ENCODE measurements around the gene WNT9A.

The WNT9A gene

DNA sequence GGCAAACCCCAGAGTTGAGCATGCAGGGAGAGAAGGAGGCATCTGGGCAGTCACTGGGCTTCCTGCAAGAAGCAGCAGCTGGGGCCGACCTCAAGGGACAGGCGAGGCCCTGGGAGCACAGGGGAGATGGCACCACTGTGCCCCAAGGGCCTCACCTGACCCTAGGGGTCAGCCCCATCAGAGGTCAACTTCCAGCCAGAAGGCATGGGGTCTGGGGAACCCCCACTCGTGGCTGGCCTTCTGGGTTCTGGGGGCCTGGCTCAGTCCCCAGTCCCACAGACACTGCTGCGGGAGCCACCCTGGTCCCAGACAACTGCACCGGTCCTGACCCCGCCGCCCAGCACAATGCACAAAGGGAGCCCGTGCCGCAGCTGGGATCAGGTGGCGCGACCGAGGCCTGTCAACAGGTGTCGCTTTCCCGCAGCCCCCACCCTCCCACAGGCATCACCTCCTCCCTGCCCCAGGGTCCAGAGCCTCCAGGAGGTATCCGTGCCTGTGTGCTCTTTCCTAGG lies 6.2 kb downstream of the WNT9A start:
- DNase-seq (ENCODE audit: low read depth in 2 of 2), result no peak

DNA sequence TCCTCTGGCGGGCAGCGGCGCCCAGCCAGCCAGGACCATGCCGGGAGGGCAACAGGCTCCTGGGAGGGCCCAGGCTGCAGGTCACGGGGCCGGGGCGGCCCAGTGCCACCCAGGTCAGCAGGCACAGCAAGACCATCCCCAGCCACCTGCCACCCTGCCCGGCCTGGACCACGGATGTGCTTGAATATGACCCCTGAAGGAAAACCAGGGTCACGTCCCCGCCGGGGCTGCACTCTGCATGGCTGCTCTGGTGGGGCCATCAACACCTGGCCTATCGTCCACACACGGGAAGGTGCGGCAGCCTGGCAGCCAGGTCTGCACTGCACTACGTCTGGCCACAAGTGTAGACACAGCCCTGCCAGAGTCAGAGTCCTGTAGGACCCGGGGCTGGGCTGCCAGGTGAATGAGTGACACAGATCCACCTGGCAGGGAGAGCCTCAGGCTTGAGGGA lies 6.9 kb downstream of the WNT9A start:
- no peak for DNase-seq (ENCODE audit: low read depth in 2 of 2)

DNA sequence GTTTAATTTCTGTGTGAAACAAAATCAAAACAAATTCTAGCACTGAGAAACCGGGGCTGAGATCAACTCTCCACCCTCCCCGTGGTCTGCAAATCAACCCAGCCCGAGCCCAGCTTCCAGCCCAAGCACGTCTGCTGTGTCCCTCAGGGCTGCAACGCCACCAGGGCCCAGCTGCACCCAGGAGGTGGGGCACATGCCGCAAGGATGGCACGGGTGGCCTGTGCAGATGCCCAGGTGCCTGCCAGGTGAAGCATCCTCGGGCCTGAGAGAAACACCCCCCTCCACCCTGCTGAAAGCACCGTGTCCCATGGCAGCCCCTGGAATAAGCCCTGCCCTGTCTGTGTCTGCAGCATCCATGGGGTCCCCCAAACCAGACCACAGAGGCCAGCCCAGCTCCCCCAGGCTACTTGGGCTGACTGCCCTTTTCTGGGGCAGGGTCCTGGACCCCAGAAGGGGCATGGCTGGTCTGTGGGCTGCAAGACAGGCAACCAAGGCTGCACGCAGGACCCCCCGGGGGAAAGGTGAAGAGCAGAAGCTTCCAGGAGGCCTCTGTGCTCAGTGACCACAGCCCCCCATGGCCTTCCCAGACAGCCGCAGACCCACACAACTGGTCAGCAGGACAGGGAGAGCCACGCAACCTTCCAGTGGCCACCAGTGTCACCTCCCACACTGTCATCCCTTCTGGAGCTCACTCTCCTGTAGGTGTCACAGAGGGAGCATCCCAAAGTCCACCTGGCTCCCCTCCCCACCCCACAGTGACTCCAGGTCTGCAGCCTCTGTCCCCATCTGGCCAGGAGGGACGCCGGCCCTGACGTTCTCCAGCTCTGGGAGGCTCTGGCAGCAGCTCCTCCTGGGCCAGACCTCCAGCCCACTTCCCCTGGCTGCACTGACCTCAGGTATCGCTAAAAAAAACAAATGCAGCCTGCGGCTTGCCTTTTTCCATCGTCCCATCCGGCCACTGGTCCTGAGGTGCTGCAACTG lies 7.7 kb downstream of the WNT9A start:
- no peak for DNase-seq (ENCODE audit: low read depth in 2 of 2)

DNA sequence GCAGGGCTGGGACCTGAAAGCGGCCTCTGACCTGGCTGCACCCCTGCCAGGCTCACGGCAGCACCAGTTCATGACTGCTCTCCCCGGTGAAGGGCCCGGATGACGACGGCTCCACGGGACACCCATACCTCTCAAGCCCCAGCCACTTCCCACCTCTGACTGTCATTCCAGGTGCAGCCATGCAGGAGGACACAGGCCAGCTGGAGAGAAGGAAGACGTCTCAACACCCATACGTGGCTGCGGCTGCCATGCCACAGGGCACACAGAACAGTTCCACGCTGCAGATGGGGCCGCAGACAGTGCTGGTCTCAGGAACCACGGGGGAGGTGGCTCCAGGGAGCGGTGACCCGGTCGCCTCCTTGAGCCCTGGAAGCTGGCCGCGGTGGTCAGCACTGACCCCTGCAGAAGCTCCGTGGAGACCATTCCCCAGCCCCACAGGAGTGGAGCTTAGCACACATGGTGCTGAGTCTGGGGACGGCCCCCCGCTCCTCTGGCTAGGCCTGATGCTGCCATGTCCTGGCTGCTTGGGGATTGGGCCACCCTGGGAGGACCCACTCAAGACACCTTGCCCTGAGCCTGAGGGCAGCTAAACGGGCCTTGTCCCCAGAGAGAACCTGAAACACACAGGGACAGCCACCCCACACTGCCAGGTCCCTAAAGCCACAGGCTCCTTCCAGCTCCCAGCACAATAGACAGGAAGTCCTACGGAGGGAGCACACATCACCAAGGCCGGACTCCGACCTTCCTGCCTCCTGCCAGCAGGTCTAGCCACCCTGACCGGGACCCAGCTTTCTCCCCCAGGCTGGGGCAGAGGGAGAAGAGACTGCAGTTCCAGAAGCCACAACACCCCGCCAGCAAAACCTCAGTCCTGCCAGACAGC lies 8.6 kb downstream of the WNT9A start:
- DNase-seq (ENCODE audit: low read depth in 2 of 2), result no peak

DNA sequence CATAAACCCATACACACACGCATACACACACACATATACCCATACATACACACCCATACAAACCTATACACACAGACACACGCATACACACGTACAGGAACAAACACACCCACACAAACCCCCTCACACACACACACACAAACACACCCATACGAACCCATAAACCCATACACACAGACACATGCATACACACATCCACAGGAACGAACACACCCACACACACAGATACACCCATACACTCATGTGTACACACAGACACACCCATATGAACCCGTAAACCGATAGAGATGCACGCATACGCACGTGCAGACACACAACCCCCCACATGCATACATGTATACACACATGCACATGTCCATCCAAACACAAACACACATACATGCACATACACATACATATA lies 9.5 kb downstream of the WNT9A start:
- no peak for DNase-seq (ENCODE audit: low read depth in 2 of 2)

DNA sequence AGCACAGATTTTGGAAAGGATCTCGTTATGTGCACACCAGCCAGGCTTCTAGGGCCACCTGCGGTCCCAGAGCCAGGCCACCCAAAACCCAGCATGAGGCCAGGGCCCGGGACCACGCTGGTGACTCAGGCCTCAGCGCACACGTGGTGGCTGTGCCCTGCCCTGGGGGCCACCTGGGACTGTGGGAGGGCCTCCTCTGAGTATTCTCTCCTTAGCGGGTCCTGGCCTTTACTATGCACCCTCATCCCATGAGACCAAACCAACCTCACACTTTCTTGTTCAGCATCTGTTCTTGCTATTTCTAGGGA lies 9.9 kb downstream of the WNT9A start:
- DNase-seq (ENCODE audit: low read depth in 2 of 2), result no peak

DNA sequence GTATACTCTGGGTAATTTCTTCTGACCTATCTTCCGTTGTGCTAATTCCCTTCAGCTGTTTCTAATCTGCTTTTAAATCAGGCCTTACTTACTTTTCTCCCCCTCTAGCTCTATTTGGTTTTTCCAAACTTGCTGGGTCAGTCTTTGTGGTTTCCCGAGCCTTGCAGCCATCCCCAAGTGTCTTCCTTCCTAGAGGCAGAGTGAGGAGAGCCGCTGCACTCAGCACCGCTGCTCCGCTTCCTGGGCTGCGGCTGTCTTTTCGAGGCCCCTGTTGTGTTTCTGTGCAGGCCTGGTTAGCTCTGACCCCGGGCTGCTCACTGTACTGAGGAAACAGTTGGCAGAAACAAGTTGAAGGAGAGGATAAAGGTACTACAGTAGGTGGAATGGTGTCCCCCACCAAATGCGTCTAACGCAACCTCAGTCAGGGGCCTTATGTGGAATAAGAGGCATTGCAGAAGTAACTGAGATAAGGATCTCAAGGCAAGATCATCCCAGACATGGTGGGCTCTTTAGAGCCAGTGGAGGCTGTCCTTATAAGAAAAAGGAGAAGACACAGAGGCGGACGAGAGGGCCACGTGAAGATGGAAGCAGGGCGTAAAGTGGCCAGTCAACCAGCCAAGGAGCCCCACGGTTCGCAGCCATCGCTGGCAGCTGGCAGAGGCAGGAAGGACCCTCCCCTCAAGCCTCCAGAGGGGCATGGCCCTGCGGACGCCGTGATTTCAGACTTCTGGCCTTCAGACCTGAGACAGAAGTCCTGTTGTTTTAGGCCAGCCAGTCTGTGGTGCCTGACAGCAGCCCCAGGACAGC lies 10.5 kb downstream of the WNT9A start:
- DNase-seq (ENCODE audit: low read depth in 2 of 2), result no peak

DNA sequence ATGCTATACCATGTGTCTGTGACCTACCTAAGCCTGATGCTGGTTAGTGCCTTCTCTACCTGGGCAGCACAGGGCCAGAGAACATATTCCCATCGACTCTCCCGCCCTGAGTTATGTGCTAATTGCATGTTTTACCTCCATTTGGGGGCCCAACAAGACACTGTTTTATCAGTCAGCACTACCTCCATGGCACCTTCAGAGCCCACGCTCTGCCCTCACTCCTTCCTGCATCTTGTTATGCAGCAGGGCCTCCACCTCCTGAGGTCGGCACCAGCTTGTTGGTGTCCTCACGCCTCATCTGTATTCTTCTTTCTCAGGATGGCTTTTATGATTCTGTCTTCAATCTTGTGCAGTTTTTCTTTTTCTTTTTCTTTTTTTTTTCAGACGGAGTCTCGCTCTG lies 11.9 kb downstream of the WNT9A start:
- no peak for DNase-seq (ENCODE audit: low read depth in 2 of 2)

DNA sequence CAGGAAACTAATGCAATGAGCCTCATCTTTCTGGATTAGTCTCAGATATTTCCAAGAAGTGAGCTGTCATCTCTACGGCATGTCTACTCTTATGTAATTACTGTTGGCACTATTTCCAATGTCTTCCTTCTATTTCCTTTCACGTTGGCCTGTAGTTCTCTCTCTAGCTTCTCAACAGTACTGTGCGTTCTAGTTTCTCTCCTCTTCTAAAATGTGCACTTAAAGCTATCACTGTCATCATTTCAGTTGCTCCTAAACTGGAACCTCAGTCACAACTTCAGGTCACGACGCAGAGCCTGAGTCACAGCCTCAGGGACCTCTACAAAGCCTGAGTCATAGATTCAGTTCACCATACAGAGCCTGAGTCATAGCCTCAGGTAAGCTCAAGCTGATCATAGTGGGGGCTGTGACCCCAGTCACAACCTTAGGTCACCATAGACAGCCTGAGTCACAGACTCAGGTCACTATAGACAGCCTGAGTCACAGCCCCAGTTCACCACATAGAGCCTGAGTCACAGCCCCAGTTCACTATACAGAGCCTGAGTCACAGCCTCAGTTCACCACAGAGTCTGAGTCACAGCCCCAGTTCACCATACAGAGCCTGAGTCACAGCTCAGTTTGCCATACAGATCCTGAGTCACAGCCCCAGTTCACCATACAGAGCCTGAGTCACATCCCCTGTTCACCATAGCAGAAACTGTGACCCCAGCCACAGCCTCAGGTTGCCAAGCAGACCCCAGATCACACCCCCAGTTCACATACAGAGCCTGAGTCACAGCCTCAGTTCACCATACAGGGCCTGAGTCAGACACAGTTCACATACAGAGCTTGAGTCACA lies 13.0 kb downstream of the WNT9A start:
- DNase-seq (ENCODE audit: low read depth in 2 of 2), result no peak

DNA sequence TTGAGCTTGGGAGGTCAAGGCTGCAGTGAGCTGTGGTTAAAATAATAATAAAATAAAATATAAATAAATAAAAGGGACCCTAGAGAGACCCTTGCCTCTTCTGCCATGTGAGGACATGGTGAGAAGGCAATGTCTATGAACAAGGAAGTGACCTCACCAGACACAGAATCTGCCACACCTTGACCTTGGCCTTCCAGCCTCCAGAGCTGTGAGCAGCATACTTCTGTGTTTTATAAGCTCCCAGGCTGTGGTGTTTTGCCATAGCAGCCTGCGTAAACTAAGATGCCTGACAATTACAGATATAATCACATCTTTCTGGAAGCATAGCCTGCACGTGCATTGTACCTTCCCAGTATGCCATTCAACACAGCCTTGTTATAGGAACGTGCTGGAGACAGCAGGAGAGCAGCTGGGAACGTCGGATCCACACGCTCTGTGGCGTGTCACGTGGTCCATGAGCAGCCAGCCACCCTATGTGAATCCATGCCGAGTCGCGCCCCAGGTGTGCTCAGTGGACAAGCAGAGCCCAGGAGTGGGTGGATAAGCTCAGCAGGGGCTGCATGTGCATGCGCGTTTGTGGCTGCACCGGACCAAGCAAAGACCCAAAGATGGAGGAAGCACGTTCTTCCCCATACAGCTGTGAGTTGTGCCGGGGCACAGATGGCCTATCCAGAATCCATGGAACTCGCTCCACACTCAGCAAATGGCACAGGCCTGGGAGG lies 17.8 kb downstream of the WNT9A start:
- DNase-seq (ENCODE audit: low read depth in 2 of 2), result no peak

DNA sequence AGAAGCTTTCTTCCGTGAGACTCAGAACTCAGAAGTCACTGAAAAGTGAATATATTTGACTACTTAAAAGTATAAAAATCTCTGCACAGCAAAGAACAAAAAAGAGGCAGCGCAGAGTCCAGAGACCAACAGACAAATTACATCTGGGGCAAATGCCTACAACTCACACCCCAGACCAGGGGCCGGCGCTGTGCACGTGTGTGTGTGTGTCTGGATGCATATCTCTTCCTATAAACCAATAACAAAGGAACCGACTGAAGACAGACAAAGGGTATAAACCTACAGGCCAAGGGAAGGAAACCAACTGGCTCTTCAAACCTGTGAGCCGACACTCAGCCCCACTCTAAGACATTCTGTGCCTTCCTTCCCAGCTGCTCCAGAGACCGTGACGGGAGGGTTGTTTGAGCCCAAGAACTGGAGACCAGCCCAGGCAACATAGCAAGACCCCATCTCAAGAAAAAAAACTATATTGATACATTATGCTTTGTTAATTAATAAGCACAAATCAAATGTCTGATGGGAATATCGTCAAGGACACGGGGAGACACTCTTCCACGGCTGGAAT lies 18.8 kb downstream of the WNT9A start:
- DNase-seq (ENCODE audit: low read depth in 2 of 2), result no peak

DNA sequence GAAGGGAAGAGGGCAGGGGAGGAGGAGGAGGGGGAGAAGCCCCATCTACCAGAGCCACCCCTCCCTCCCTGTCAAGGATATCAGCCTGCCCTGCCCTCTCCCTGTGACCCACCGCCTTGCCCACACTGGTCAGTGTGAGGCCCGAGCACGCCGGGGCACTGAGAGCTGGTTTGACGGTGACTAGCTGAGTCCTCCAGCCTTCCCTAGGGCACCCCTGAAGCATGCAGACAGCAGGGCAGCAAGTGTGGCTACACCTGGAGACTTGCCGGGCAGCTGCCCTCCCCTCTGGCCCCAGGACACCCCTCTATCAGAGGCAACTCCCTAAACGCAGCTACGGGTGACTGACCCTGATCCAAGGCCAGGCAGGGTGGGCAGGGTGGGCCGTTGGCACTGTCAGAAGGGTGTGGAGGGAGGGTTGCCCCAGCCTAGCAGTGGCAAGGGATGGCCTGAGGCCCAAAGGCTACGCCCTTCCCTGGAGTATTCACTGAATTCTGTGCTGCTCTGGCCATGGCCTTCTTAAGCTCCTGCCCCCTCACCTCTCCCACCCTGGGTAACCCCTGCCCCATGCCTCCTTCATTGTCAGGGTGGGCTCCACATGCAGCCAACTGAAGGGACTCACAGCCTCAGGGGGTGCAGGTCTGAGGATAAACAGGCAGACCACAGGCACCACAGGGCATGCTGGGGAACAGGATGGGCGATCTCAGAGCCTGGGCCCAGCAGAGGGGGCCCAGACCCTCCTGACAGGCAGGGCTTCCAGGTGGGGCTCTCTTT lies 19.6 kb downstream of the WNT9A start:
- DNase-seq (ENCODE audit: low read depth in 2 of 2), result no peak

DNA sequence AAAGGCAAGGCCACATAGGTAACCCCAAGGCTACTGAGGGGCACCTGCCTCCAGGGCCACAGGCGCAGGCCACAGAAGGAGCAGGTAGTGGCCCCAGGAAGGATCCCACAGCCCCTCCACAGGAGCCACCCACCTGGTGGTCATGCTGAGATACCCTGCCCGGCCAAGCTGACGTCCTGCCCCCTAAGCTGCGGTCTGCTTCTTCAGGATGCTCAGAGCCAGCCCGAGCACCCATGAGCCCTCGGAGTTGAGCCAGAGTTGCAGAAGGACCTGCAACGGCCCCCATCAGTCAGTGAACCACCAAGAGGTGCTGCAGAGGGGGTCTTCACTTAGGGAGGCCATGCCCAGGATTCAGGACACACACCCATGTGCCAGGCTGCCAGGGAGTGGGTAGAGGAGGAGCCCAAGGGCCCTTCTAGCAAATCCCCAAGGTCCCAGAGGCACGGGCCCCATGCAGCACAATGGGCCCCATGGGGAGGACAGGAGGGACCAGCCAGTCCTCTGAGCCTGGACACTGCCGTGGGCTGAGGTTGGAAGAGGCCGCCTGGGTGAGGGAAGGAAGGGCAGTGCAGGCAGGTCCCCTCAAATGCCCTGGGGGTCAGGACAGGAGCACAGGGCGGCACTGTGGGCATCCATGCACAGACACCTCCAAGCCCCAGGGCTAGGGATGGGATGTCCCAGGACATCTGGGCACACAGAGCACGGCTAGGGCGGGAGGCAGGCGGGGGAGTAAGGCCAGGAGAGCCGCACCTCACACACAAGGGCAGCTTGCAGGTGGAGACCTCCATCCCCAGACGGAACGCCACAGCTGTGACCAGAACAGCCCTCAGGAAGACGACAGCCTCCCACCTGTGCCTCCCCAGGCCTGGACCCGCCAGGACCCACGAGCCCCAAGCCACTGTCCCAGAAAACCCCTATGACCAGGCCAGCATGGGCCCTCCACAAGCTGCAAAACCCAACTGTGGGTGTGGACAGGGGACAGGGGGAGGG lies 20.5 kb downstream of the WNT9A start:
- no peak for DNase-seq (ENCODE audit: low read depth in 2 of 2)

DNA sequence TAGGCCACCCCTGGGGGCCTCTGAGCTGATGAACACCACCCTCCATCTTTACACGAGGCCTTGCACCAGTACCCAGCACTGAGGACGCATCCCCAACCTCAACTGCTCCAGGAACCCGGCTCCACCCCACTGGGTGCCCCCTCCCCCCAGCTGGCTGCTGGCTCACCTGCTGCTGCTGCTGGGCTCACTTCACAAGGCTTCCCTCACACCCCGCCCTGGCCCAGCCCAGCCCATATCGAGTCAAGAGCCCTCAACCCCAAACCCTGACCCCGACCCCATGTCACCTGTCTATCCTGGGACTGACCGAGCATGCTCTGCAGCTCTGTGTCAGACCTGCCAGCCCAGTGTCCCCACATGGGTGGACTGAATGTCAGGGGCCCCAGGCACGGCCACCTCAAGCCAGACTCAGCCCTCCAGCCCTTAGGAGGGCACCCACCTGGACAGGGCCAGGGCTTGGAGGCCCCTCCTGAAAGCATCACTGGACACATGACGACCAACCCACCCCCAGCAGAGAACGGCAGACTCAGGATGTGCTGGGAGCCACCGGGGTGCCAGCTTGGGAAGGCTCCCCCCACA lies 21.4 kb downstream of the WNT9A start:
- DNase-seq (ENCODE audit: low read depth in 2 of 2), result no peak

DNA sequence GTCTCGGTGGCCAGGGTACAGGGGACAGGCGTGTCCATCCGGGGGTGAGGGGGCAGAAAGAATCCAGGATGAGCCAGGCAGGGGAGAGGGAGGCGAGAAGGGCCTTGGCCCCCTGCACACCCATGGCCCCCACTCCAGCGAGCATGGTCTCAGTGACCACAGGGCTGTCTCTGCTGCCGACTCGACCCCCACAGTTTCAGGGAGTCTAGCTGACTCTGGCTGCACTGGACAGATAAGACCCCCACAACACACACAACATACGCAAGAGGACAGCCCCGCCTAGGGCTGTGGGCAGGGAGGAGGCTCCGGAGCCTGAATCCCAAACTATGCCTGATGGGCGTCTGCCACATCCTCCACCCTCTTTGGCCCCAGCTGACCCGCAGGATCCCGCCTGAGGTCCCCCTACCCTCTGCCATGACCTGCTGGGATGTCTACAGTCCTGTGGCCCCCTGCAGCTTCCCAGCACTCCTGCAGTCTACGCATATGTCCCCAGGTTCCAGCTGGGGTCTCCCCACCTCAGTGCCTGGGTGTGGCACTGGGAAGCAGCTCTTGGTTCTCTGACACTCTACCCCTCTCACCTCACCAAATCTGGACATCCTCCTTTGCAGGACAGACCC lies 22.0 kb downstream of the WNT9A start:
- DNase-seq (ENCODE audit: low read depth in 2 of 2), result no peak

DNA sequence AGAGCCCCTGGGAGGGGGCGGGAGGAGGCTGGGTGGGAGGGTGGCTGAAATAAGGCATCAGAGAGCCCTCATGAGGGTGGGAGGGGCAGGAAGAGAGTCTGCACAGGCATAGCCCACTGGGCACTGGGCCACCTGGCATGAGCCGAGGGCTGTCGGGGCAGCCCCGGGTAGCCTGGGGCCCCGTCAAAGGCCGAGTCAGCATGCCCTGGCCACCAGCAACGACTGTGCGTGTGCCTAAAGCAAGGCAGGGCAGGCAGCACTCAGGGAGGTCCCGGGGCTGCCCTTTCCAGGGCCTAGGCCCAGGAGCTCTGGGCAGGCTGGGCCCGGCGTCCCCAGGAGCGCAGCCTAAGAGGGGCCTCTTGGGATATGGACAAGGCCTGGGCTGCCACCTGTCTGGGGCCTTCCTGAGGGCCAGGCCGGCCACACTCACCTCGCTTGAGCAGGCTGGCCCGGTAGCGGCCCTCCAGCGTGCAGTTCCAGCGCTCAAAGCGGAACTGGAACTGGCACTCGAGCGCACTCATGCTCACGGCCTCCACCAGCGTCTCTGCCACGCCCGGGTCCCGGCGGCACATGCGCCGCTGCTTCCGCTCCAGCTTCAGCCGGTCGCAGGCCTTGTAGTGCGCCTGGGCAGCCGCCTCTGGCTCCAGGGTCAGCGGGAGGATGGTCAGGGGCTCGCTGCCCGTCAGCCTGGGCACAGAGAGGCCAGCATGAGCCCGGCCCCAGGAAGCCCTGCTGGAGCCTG lies 22.7 kb downstream of the WNT9A start:
- no peak for DNase-seq (ENCODE audit: low read depth in 2 of 2)

Measured in stimulated activated CD4-positive, alpha-beta T cell treated with anti-CD3 and anti-CD28 coated beads, Interleukin-1b, Interleukin-23, amount 100 ng/mL, for 1 hour (primary cell).